ENCODE results near the gene FSTL4. TPM values are rescaled to one million over a fixed set of nuclear protein-coding genes. Genes with fewer than 3 reads are reported as not detected.

Gene FSTL4
- total RNA-seq, 2 donors from 2014 or later: 0.32 to 0.89 TPM

- Histone ChIP-seq H3K27me3 (no peaks in the 10 kb centered on the region), H3K4me1 (no peaks in the 10 kb centered on the region), H3K4me3 (no peak overlapping the region), H3K9me3 (no peaks in the 10 kb centered on the region), H3K9ac (ENCODE audit: low read depth in 2 of 2, low read length in 2 of 2) (no peak overlapping the region), H3K27ac (no peak overlapping the region), H3K36me3 (no peaks in the 10 kb centered on the region)
- no peak for TF ChIP-seq CTCF (IDR thresholded peaks at IDR 0.05)
- intact Hi-C loops (cut with DNase I): no loop called here
- DNase-seq: no peak
These were observed 398.1 kb downstream of the FSTL4 start for GRCh38 chr5:133214153-133214820.

- DNase-seq: no peak
- no peak overlapping the region for H3K4me3 ChIP-seq
- H3K36me3 ChIP-seq: no peaks in the 10 kb centered on the region
- H3K4me1 ChIP-seq: no peaks in the 10 kb centered on the region
- no peaks in the 10 kb centered on the region for H3K9me3 ChIP-seq
- H3K27me3 ChIP-seq: no peaks in the 10 kb centered on the region
- H3K27ac ChIP-seq: no peak overlapping the region
- no peak overlapping the region for H3K9ac ChIP-seq (ENCODE audit: low read depth in 2 of 2, low read length in 2 of 2)
- TF ChIP-seq CTCF (IDR thresholded peaks at IDR 0.05): no peak
- intact Hi-C loops (cut with DNase I): no loop called here
These were observed 406.7 kb downstream of the FSTL4 start for GRCh38 chr5:133205649-133206048.

GRCh38 chr5:133205204-133205603 is 407.1 kb downstream of the FSTL4 start:
- no peaks in the 10 kb centered on the region for H3K27me3 ChIP-seq
- no peak overlapping the region for H3K4me3 ChIP-seq
- H3K27ac ChIP-seq: no peak overlapping the region
- no peaks in the 10 kb centered on the region for H3K4me1 ChIP-seq
- H3K9ac ChIP-seq (ENCODE audit: low read depth in 2 of 2, low read length in 2 of 2): no peak overlapping the region
- H3K36me3 ChIP-seq: no peaks in the 10 kb centered on the region
- intact Hi-C loops (cut with DNase I): no loop called here
- DNase-seq: no peak
- H3K9me3 ChIP-seq: no peaks in the 10 kb centered on the region
- no peak for TF ChIP-seq CTCF (IDR thresholded peaks at IDR 0.05)

- no peak overlapping the region for H3K27ac ChIP-seq
- no peaks in the 10 kb centered on the region for H3K4me1 ChIP-seq
- no peak overlapping the region for H3K4me3 ChIP-seq
- no peak for TF ChIP-seq CTCF (IDR thresholded peaks at IDR 0.05)
- H3K9ac ChIP-seq (ENCODE audit: low read depth in 2 of 2, low read length in 2 of 2): no peak overlapping the region
- H3K36me3 ChIP-seq: no peaks in the 10 kb centered on the region
- DNase-seq: no peak
- H3K9me3 ChIP-seq: no peaks in the 10 kb centered on the region
- intact Hi-C loops (cut with DNase I): no loop called here
- no peaks in the 10 kb centered on the region for H3K27me3 ChIP-seq
These were observed 408.7 kb downstream of the FSTL4 start for GRCh38 chr5:133203317-133204305.

GRCh38 chr5:133202066-133202665 is 410.2 kb downstream of the FSTL4 start:
- Histone ChIP-seq H3K9ac (ENCODE audit: low read depth in 2 of 2, low read length in 2 of 2) (no peak overlapping the region), H3K4me1 (no peaks in the 10 kb centered on the region)

More at GRCh38 chr5:133202066-133202665, 410.2 kb downstream of the FSTL4 start:
- no peak for TF ChIP-seq CTCF (IDR thresholded peaks at IDR 0.05)
- H3K36me3 ChIP-seq: no peaks in the 10 kb centered on the region
- no peak overlapping the region for H3K27ac ChIP-seq
- no peaks in the 10 kb centered on the region for H3K27me3 ChIP-seq
- intact Hi-C loops (cut with DNase I): no loop called here
- H3K4me3 ChIP-seq: no peak overlapping the region
- DNase-seq: no peak
- H3K9me3 ChIP-seq: no peaks in the 10 kb centered on the region

All from colonic mucosa (tissue), 4 donors.